Cortex of kidney (tissue), 1 donor: ENCODE measurements around the gene PKIG.
"Not testable (repeated sequence)": the region's sequence is repeated elsewhere in the genome, so short reads cannot be mapped to it uniquely, and the experiment has no call there.

Experiments used
- DNase-seq: peaks from one replicate; lab custom pipeline; 2025; lab: John Stamatoyannopoulos, UW

PKIG gene

DNA sequence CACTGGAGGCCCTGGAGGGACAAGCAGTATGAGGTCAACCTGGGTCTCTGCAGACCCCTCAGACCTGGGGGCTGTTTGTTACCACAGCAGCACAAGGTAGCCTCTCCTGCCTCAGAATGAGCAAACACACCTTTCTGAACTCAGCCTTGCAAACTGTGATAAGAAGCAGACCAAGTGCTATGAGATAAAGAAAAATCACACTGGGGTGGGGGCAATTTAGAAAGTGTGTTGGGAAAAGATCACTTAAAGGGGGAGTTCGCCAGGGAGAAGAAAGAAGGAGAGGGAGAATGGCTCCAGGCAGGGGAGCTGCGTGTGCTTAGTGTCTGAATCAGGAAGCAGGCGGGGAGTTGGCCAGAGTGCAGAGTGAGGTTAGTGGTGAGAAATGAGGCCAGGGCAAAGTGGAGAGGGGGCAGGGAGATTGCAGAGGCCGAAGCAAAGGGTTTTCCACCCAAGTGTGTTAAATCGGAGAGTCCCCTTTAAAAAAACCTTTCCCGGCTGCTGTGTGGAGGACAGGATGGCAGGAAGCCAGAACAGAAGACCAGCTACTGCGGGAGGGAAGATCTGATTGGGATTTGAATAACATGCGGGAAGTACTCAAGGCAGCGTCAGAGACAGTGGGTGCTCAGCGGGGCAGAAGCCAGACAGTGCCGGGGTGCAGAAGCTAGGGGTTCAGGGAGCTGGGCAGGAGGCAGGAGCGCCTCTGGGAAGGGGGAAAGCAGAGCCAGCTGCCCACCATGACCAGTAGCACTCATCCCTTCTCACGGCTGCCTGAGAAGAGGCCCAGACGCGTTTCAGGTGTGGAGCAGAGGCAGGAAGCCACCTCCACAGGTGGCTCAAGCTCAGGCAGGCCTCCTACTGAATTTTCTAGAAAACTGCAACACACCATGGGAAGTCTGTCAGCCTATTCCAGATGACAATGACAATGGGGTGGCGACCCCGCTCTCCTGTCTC is 60.1 kb downstream of the PKIG start:
- DNase-seq: no peak

- no peak for DNase-seq
These were observed 60.8 kb downstream of the PKIG start for GRCh38 chr20:44643154-44643519.

GRCh38 chr20:44643596-44644229 is 61.3 kb downstream of the PKIG start:
- no peak for DNase-seq

DNA sequence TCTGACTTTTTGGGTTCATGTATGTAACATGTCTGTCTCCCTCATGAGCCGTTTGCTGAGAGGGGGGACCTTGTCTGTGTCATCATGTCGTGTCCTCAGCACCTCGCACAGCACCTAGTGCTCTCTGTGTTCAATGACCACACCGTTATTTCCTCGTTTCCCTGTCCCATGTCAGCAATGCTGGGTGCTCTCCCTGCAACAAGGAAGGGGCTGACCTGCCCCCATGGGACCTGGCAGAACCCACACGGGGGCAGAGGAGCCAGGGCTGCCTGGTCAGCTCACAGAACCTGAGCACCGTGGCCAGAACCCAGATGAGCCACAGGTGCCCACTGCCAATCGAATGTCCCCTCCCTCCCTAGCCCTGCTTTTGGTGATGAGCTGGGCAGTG is 61.8 kb downstream of the PKIG start:
- no peak for DNase-seq

DNA sequence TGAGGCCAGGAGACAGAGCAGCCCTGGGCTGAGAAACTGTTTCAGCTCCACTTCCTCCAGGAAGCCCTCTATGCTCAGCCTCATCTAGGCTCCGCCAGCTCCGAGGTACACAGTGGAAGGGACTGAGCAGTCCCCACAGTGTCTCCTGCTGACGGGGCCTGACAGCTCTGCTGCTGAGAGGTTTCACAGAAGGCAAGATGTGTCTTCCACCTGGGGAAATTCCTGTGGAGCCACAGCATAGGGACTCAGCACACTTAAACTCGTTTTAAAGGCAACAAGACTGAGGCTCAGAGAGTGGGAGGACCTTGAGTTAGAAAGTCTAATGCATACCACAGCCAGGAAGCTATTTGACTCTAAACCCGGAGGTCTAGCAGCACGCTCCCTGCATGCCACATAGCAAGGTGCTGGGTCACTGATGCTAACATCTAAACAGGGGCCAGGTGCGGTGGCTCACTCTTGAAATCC is 62.3 kb downstream of the PKIG start:
- DNase-seq: no peak

DNA sequence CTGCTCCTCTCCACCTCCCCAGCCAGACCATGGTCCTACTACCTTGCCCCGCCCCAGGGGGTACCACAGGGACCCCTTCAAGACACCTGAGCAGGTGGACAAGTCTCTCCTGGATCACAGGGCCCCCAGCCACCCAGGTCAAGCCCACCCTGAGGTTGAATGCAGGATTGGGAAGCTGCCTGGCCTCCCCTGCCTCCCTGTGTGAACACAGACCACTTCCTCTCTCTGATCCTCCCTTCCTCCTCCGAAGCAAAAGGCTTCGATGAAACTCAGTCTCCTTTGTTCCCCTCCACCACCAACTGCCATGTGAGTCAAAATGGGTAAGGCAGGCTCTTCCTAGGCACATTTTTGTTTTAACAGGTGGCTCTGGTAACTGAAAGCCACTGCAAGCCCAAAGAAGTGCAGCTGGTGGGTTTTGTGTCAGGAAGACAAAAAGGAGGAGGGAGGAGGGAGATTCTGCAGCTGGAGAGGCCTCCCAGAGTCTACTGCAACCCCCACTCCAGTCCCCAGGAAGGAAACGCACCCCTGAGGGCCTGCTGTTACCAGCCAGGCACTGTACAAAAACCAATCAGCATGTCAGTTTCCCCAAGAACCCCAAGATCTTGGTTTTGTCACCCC is 63.8 kb downstream of the PKIG start:
- no peak for DNase-seq

GRCh38 chr20:44646641-44647274 is 64.4 kb downstream of the PKIG start:
- DNase-seq: no peak

- DNase-seq: no peak
These were observed 65.7 kb downstream of the PKIG start for GRCh38 chr20:44648068-44648467.

- DNase-seq: no peak
These were observed 66.2 kb downstream of the PKIG start for GRCh38 chr20:44648579-44648978.

GRCh38 chr20:44649126-44649525 is 66.7 kb downstream of the PKIG start:
- DNase-seq: no peak

GRCh38 chr20:44649976-44650375 is 67.6 kb downstream of the PKIG start:
- no peak for DNase-seq

DNA sequence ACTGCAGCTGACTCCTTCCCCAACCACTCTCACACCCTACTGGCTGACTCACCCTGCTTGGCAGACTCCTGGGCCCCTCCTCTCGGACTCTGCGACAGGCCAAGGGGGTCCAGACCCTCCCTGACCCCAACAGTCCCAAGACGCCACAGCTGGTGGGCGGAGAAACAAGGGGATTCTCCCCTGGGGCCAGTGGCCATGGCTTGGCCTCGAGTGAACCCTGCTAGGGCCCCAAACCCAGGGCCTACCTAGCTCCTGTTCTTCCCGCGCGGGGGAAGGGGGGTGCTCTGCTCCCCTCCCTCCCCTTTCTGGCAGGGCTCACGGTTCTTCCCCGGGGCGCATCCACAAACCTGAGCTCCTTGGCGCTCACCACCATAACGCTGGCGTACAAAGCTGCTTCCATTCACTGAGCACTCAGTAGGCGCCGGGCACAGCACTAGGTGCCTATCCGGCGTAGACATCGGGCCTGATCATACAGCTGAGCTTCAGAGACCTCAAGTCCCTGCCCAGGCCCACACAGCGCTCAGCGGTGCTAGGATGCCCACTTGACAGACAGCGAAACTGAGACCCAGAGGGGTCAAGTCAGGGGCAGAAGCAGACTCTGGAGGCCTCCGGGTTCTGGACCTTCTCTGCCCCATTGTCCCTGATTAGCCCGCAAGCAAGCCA is 68.5 kb downstream of the PKIG start:
- no peak for DNase-seq

GRCh38 chr20:44651434-44651683 is 69.0 kb downstream of the PKIG start:
- no peak for DNase-seq

- no peak for DNase-seq
These were observed 69.5 kb downstream of the PKIG start, which contains the start of gene ADA for GRCh38 chr20:44651684-44652423. Gene ADA, minus strand, starts transcription at chr20:44651699. Its CDS starts 92 bp downstream, at chr20:44651607.

GRCh38 chr20:44653546-44653945 is 71.2 kb downstream of the PKIG start:
- DNase-seq: no peak

DNA sequence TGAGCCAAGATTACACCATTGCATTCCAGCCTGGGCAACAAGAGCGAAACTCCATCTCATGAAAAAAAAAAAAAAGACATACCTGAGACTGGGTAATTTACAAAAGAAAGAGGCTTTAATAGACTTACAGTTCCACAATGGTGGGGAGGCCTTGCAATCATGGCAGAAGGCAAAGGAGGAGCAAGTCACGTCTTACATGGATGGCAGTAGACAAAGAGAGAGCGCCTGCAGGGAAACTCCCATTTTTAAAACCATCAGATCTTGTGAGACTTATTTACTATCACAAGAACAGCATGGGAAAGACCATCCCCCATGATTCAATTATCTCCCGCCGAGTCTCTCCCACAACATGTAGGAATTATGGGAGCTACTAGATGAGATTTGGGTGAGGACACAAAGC is 71.8 kb downstream of the PKIG start:
- DNase-seq: not testable (repeated sequence)

DNA sequence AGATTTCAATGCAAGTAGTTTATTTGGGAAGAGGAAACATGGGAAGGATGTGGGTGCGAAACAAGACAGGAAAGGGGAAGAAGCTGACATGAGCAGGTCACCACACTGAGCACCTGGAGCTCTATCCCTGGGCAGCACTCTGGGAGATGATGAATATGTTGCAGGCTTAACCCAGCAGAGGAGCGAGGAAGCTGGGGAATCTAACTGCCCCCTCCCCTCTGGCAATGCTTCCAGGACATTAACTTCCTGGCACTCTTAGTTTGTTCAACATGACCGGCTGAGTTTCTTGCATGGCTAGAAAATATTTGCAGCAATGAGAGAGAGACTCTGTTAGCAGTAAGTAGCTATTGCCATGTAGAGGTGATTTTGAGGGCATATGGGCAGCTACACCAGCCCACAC is 74.1 kb downstream of the PKIG start:
- DNase-seq: no peak

- DNase-seq: no peak
These were observed 75.5 kb downstream of the PKIG start for GRCh38 chr20:44657875-44658274.

- DNase-seq: no peak
These were observed 76.4 kb downstream of the PKIG start for GRCh38 chr20:44658810-44659209.

- DNase-seq: no peak
These were observed 77.6 kb downstream of the PKIG start for GRCh38 chr20:44659931-44660330.

DNA sequence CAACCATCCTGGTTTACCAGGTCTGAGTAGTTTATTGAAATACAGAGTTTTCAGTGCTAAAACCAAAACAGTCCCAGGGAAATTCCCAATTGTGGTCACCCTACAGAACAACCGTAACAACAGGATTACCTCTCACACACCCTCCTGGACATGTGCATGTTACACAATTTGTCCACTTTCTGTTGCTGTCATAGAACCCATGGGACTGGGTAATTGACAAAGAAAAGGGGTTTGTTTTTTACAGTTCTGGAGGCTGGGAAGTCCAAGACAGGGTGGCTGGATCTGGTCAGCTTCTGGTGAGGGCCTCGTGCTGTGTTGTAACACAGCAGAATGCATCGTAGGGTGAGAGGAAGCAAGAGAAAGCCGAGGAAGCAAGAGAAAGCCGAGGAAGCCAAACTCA is 78.2 kb downstream of the PKIG start:
- no peak for DNase-seq
